HepG2 (cell line): ENCODE measurements around the gene BICDL2. TPM values are rescaled to one million over a fixed set of nuclear protein-coding genes. Genes with fewer than 3 reads are reported as not detected.
A peak's percentile ranks its signal among the peaks of the same experiment; 100 is the strongest.

Source experiments
- ARNT2 ChIP-seq: sonication (generic); formaldehyde crosslinking; IDR thresholded peaks from 2 replicates; pipeline ENCODE4 v1.8.0; 2022; ENCODE audit warnings: mild to moderate bottlenecking, low read depth, missing genetic modification reagents, moderate library complexity
- E2F2 ChIP-seq: sonication (generic); formaldehyde crosslinking; IDR thresholded peaks from 2 replicates; pipeline ENCODE4 v1.4.0; 2020; ENCODE audit warnings: missing genetic modification reagents, borderline replicate concordance
- GABPA ChIP-seq, 2 experiments: IDR thresholded peaks; 2 replicates each; pipeline ENCODE4 v1.6.1; 2011 to 2016; ENCODE audit warnings: low read depth in 2 of 2, low read length in 1 of 2, missing biosample characterization in 1 of 2, missing genetic modification characterization in 1 of 2
- GFI1 ChIP-seq: sonication (generic); formaldehyde crosslinking; IDR thresholded peaks from 2 replicates; pipeline ENCODE4 v1.5.0; 2020; ENCODE audit warnings: missing genetic modification reagents, mild to moderate bottlenecking, borderline replicate concordance
- NONO ChIP-seq, 2 experiments: fragments of 450-650 bp in 1 of 2; sonication (generic) in 1 of 2; formaldehyde crosslinking in 1 of 2; IDR thresholded peaks in 1 of 2; conservative IDR thresholded peaks in 1 of 2; 2 replicates each; pipeline versions ENCODE4 v1.6.1 to v1.8.0; 2017 to 2022; ENCODE audit warnings: mild to moderate bottlenecking in 1 of 2, missing genetic modification reagents in 1 of 2, moderate library complexity in 1 of 2
- SIN3B ChIP-seq: fragments of 150-350 bp; IDR thresholded peaks from 2 replicates; pipeline ENCODE4 v1.6.1; 2014; ENCODE audit warnings: low read length
- SP2 ChIP-seq: sonication (generic); formaldehyde crosslinking; IDR thresholded peaks from 2 replicates; pipeline ENCODE4 v1.5.1; 2020; ENCODE audit warnings: mild to moderate bottlenecking, missing genetic modification reagents
- TBL1XR1 ChIP-seq: fragments of 150-350 bp; IDR thresholded peaks from 2 replicates; pipeline ENCODE4 v1.6.1; 2014; ENCODE audit warnings: borderline replicate concordance, low read length; ENCODE audit not compliant: partially characterized antibody
- TERF1 ChIP-seq: sonication (generic); formaldehyde crosslinking; IDR thresholded peaks from 2 replicates; pipeline ENCODE4 v1.8.0; 2022; ENCODE audit warnings: mild to moderate bottlenecking, missing genetic modification reagents, moderate library complexity
- TSC22D2 ChIP-seq: sonication (generic); formaldehyde crosslinking; IDR thresholded peaks from 2 replicates; pipeline ENCODE4 v1.5.1; 2020; ENCODE audit warnings: missing genetic modification reagents, mild to moderate bottlenecking, borderline replicate concordance
- ZNF205 ChIP-seq: IDR thresholded peaks from 2 replicates; pipeline ENCODE4 v1.6.1; 2018; ENCODE audit warnings: missing biosample characterization, missing genetic modification reagents
- ZNF776 ChIP-seq: sonication (generic); formaldehyde crosslinking; IDR thresholded peaks from 2 replicates; pipeline ENCODE4 v1.4.0; 2020; ENCODE audit warnings: mild to moderate bottlenecking, missing genetic modification reagents
- polyA plus RNA-seq, 8 experiments: library from polyadenylated mRNA; depleted of rRNA in 3 of 8; stranded (reverse) in 7 of 8; unstranded in 1 of 8; fragments of >200 nt; fragmentation: Illumina TruSeq in 4 of 8; extraction: Trizol in 4 of 8; gene quantifications; 2 replicates each; pipeline versions ENCODE4 v1.2.1 to v1.2.3, GENCODE V29; 2011 to 2016; ENCODE audit warnings: low read depth in 4 of 8, missing spikeins in 1 of 8, mixed read lengths in 1 of 8; ENCODE audit not compliant: insufficient read depth in 1 of 8
- total RNA-seq, 5 experiments: library from RNA; depleted of rRNA; stranded (reverse); fragments of >200 nt; fragmentation: Illumina TruSeq; extraction: Trizol; gene quantifications; 2 replicates each; pipeline ENCODE4 v1.2.3, GENCODE V29; 2016; ENCODE audit warnings: low read depth in 1 of 5
- TF ChIP-seq, protein P1 (sequence below): sonication (generic); formaldehyde crosslinking; IDR thresholded peaks from 2 replicates; pipeline ENCODE4 v1.5.1; 2020; ENCODE audit warnings: mild to moderate bottlenecking, missing genetic modification reagents, moderate library complexity
- TF ChIP-seq, protein P2 (sequence below): sonication (generic); formaldehyde crosslinking; IDR thresholded peaks from 2 replicates; pipeline ENCODE4 v1.9.0; 2021; ENCODE audit warnings: mild to moderate bottlenecking, missing genetic modification reagents

BICDL2 gene
- total and polyA plus RNA-seq, 2 of the 13 experiments (the other 11 are each of a cell fraction or from before 2014, with no cell fraction given), result 0.12 TPM; not detected in 1

DNA sequence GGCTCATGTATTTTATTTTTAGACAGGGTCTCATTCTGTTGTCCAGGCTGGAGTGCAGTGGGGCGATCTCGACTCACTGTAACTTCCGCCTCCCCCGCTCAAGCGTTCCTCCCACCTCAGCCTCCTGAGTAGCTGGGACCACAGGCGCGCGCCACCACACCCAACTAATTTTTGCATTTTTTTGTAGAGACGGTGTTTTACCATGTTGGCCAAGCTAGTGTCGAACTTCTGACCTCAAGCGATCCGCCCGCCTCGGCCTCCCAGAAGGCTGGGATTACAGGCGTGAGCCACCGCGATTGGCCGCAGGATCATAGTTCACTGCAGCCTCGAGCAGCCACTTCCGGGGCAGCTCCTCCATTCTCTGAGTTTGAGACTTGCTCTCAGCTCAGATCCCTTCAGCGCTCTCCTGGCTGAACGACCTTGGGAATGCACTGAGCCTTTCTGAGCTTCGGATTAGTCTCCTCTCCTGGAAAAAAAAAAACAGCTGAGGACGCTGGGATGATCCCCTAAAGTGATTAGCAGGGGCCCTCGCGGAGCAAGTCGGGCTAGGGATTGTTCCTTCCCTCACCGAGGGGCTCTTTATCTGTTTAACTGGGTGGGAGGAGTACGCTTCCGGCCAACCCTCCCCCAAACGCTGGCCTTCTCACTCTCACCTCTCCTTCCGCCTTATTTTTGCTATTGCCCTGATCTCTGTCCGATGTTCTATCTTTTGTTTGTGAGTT, 55.4 kb downstream of the BICDL2 start (continued):
- TF ChIP-seq, protein P1, sequence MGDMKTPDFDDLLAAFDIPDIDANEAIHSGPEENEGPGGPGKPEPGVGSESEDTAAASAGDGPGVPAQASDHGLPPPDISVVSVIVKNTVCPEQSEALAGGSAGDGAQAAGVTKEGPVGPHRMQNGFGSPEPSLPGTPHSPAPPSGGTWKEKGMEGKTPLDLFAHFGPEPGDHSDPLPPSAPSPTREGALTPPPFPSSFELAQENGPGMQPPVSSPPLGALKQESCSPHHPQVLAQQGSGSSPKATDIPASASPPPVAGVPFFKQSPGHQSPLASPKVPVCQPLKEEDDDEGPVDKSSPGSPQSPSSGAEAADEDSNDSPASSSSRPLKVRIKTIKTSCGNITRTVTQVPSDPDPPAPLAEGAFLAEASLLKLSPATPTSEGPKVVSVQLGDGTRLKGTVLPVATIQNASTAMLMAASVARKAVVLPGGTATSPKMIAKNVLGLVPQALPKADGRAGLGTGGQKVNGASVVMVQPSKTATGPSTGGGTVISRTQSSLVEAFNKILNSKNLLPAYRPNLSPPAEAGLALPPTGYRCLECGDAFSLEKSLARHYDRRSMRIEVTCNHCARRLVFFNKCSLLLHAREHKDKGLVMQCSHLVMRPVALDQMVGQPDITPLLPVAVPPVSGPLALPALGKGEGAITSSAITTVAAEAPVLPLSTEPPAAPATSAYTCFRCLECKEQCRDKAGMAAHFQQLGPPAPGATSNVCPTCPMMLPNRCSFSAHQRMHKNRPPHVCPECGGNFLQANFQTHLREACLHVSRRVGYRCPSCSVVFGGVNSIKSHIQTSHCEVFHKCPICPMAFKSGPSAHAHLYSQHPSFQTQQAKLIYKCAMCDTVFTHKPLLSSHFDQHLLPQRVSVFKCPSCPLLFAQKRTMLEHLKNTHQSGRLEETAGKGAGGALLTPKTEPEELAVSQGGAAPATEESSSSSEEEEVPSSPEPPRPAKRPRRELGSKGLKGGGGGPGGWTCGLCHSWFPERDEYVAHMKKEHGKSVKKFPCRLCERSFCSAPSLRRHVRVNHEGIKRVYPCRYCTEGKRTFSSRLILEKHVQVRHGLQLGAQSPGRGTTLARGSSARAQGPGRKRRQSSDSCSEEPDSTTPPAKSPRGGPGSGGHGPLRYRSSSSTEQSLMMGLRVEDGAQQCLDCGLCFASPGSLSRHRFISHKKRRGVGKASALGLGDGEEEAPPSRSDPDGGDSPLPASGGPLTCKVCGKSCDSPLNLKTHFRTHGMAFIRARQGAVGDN (CRISPR knock-in tag), result peak; percentile 83
- peak; percentile 37; the same call in 1 of the 2 replicates for TF ChIP-seq TSC22D2 (CRISPR knock-in tag)
- no peak for TF ChIP-seq TERF1
- no peak for TF ChIP-seq SIN3B
- peak; percentile 39; the same call in 1 of the 2 replicates for TF ChIP-seq GFI1 (CRISPR knock-in tag)
- TF ChIP-seq E2F2 (CRISPR knock-in tag), result no peak
- TF ChIP-seq NONO (IDR thresholded peaks at IDR 0.05), result no peak
- TF ChIP-seq NONO (CRISPR knock-in tag; conservative IDR thresholded peaks at IDR 0.05), result no peak; the same call in 1 of the 2 replicates
- no peak for TF ChIP-seq ZNF205 (CRISPR knock-in tag)
- peak; percentile 50; the same call in 1 of the 2 replicates for TF ChIP-seq SP2 (CRISPR knock-in tag)
- TF ChIP-seq, protein P2, sequence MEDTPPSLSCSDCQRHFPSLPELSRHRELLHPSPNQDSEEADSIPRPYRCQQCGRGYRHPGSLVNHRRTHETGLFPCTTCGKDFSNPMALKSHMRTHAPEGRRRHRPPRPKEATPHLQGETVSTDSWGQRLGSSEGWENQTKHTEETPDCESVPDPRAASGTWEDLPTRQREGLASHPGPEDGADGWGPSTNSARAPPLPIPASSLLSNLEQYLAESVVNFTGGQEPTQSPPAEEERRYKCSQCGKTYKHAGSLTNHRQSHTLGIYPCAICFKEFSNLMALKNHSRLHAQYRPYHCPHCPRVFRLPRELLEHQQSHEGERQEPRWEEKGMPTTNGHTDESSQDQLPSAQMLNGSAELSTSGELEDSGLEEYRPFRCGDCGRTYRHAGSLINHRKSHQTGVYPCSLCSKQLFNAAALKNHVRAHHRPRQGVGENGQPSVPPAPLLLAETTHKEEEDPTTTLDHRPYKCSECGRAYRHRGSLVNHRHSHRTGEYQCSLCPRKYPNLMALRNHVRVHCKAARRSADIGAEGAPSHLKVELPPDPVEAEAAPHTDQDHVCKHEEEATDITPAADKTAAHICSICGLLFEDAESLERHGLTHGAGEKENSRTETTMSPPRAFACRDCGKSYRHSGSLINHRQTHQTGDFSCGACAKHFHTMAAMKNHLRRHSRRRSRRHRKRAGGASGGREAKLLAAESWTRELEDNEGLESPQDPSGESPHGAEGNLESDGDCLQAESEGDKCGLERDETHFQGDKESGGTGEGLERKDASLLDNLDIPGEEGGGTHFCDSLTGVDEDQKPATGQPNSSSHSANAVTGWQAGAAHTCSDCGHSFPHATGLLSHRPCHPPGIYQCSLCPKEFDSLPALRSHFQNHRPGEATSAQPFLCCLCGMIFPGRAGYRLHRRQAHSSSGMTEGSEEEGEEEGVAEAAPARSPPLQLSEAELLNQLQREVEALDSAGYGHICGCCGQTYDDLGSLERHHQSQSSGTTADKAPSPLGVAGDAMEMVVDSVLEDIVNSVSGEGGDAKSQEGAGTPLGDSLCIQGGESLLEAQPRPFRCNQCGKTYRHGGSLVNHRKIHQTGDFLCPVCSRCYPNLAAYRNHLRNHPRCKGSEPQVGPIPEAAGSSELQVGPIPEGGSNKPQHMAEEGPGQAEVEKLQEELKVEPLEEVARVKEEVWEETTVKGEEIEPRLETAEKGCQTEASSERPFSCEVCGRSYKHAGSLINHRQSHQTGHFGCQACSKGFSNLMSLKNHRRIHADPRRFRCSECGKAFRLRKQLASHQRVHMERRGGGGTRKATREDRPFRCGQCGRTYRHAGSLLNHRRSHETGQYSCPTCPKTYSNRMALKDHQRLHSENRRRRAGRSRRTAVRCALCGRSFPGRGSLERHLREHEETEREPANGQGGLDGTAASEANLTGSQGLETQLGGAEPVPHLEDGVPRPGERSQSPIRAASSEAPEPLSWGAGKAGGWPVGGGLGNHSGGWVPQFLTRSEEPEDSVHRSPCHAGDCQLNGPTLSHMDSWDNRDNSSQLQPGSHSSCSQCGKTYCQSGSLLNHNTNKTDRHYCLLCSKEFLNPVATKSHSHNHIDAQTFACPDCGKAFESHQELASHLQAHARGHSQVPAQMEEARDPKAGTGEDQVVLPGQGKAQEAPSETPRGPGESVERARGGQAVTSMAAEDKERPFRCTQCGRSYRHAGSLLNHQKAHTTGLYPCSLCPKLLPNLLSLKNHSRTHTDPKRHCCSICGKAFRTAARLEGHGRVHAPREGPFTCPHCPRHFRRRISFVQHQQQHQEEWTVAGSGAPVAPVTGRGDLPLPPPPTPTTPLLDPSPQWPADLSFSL (CRISPR knock-in tag), result no peak
- no peak for TF ChIP-seq TBL1XR1
- TF ChIP-seq ARNT2, result 0 out of 2 replicates have a peak, but pooled peaks have one; percentile 19
- no peak for TF ChIP-seq ZNF776 (CRISPR knock-in tag)
- peak; percentile 51 for TF ChIP-seq GABPA (IDR thresholded peaks at IDR 0.05; ENCODE audit: low read depth, low read length)
- TF ChIP-seq GABPA (CRISPR knock-in tag; IDR thresholded peaks at IDR 0.05; ENCODE audit: low read depth), result peak; percentile 89
